Measurements from ENCODE around the gene TMOD2.

Gene TMOD2

DNA sequence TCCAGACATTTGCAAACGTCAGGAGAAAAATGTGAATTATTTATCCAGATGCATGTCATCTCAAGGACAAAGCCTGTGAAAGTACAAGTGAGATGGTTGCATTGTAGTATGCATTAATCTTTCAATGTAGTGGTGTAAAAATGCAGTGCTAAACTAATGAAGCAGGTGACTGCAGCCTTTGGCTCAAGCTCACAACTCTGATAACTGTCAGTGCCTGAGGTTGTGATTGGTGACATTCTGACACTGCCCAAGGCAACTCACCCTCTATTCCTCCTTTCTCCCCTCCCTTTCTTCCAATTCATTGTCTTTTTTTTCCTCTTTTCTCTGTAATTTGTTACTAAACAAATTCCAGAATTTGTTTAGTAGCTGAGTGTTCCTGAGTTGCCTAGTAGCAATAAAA lies 58.1 kb downstream of the TMOD2 start:
- no peak for DNase-seq

DNA sequence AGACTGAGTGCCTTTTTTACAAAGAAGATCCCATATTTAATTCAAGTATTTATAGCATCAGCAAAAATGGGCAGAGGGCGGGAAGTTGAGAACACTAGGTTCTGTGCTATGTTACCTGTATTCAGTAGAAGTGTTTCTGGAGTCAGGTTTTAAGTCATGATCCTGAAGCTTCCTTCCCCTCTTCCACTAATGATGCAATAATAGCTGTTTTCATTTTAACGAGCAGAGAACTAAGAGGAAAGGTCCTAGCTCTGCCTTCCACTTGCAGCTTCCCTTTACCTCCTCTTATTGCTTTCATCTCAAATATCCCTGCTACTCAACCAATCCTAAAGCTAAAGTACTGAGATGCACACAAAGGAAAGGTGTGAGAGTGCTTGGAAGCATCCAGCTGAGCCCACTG lies 61.2 kb downstream of the TMOD2 start:
- no peak for DNase-seq

DNA sequence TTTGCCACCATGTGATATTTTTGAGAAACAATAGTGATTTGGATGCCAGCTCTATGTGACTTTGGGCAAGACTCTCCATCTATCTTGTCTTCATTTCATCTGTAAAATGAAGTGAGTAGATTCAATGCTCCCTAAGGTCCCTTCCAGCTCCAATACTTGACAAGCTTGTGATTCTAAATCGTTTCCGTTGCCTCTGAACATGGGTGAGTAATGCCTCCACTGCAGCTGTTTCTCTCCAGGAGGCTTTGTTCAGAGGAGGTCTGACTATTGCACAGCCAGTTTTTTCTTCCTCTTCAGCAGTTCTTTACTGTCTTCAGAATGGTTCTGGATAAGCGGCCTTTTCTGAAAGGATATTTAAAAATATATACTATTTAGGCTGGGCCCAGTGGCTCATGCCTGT lies 63.2 kb downstream of the TMOD2 start:
- DNase-seq, result no peak

DNA sequence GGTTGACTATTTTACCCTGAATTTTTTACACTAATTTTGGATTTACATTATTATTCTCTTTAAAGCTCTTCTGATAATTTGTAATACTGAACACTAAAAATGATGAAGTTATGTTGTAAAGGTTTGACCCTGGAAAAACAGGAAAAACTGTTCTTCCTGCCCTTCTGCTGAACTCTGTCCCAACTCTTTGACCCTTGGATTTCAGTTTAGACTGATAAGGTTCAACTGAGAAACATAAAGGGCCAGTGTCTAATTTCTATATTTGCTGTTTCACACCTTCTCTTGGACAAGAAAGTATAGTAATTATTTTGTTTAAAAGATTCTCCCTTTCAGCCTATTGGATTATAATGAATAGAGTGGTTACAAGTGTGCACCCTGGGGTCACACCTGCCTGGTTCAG lies 65.2 kb downstream of the TMOD2 start:
- no peak for DNase-seq

DNA sequence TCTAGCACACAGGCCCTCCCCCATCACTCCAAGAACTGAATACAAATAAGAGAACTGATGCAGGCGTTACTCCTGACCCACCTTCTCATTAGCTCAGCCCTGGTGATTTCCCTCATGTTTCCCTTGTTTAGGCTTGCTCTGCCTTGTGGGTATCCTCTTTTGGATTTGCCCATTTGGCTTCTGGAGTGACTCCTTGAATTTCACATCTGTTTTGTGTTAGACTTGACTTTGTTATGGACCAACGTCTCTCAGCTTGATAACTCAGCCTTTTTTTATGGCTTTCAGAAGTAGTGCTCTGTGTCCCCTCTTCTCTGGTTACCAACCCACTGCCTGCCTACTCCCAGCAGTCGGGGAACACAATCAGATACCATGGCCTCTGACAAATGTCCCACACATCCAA lies 66.8 kb downstream of the TMOD2 start:
- DNase-seq, result no peak

DNA sequence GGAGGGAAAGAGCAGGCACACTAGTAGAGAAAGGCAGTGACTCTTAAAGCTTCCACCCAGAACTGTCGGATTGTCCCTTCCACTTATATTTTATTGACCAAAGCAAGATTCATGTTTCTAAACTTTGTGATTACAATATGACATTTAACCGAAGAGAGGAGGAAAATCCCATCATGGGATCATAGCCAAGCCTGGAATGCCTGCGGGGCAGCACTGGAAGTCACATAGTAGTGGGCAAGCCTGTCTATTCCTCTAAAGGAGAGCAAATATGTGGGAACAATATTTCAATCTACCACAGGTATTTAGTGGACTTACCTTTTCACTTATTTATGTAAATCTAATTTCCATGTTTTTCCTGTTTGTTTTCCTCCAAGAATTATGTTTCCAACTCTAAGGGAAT lies 74.3 kb downstream of the TMOD2 start:
- DNase-seq, result no peak

DNA sequence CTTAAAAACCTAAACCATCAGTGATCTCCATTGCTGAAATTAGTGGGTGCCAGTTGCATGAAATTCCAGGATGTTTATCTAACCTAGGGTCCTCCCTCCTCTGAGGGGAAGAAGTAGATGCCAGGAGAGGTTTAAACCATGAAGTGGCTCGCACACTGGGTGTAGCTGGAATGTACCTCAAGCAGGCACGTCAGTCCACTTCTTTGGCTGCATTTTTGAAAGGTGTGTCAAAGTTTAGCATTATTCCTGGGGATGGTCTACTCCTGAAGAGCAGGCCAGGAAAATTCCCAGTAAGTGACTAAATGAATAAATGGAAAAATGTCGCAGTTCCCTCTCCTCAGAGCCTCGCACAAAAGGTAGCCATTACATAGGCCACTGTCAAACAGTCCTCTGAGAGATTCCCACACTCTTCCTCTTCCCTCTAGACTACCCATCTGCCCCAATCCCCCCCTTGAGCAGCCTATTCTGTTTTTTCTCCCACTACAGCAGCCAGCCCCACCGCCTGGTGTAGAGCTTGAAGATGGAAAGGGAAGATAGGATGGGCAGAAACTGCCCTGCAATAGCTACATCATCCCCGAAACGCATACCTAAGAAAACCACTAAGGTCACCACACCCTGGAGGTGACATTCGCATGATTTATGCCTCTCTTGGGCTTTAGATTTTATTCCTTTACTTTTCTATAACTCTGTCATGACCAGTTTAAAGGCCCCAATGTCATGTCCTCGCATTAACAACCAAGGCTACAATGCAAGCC lies 77.4 kb downstream of the TMOD2 start:
- DNase-seq, result no peak

DNA sequence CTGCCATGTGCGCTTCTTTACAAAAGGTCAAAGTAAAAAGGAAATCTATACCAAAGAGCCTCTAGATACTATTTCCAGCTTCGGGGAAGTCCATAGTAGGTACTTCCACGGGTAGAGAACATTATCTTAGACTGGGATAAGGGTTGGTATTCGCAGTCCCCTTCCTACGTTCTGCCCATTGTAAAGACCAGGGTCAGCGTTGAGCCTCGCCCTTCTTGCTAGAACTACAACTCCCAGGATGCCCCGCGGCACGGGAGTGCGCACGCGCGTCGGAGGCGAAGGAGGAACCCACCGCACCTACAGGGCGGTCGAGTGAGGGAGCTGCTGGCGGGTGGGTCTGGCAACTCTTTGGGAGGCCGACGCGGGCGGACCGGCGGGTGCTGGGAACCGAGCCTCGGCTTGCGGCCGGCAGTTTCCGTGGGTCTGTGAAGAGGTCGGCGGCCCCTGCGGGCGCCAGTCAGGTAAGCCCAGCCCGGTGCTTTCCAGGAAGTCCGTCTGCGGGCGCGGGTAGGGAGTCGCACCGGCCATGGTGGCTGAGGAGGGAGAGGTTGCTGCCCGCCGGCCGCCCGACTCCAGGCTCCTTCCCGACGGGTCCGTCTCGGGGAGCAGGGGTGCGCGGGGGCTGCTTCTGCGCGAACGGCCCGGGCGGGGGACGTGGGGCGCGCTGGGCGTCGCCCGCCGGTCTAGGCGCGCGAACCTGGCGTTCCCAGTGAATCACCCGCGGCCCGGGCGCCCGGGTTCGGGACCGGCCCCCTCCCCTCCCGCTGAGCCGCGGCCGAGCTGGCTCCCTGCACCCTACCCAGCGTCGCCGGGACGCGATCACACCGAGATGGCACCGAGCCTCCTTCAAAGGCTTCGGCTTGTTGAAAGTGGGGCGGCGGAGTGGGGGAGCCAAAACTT lies 78.2 kb downstream of the TMOD2 start, which contains the start of gene TMOD3:
Gene TMOD3, plus strand, starts transcription at position 278 of the 900 bp plus-strand sequence. CDS start 33,232 bp downstream, outside the sequence.
- DNase-seq, result peak; percentile 29 to 94 (median 84)

DNA sequence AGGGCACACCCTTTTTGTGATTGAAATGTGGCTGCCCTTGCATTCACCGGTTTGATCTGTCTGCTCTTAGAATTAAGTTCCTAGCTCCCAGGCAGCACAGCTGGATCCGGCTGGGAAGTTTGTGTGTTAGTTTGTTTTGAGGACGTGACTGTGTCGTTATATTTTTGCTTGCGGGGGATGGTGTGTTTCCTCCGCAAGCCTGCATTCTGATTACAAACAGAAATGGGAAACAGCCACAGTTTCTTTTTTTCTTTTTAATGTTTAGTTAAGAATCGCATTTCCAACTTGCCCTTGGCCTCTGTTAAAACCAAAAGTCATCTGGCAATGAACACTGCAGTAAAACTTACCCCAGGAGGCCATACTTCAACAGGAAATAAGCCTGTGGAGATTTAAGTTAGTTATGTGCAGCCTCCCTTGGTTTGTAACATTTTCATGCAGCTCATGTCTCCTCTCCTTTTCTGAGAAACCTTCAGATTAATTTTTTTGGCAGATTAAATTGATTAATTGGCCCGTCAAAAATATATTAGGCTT lies 78.9 kb downstream of the TMOD2 start:
- peak in 3 of 56 donors; percentile 18 to 55 (median 44) for DNase-seq

DNA sequence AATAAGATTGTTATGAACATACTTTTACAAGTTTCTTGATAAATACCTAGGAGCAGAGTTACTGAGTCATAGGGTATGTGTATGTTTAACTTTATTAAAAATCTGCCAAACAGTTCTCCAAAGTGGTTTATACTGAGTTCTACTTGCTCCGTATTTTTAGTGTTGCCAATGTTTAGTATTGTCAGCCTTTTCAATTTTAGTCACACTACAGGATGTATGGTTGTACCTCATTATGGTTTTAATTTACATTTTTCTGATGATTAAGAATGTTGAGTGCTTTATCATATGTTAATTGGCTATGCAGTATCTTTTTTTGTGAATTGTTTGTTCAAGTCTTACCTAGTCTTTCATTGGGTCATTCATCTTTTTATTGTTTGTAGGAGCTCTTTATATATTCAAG lies 82.4 kb downstream of the TMOD2 start:
- DNase-seq, result no peak

DNA sequence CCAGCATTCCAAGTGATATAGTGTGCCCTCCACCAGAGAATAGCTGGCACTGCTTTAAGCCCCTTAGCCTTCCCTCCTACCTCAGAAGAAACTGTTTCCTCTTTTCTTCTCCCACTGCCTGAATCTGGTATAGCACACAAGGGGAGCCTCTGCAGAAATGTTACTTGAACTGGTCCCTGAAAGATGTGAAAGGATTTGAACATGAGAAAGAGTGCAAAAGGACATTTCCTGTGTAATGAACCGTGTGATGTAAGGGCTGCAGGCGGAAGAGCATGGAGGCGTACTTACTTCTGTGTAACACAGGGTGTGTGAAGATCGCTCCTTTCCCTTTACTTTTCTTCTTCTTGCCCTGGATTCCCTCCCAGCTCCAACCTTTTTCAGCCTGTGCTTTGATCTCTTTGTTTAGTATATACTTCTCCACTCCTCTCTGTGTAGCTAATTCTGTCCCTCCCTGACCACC lies 86.4 kb downstream of the TMOD2 start:
- no peak for DNase-seq

DNA sequence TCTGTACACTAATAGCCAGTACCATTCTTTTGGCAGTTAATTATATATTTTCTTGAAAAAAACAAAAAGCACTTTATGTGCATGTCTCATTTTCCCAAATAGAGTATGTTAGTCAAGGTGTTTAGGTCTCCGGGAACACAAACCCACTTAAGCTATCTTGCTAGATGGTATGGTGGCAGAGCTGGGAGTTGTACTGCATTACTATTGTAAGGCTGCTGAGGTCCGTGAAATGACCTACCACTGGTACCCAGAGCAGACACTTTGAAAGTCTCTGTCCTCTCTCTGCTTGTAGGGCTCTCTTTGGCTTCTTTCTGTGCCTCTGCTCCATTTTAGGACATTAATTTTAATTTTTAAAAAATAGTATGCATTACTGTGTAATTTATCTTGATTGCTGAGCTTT lies 86.9 kb downstream of the TMOD2 start:
- DNase-seq, result no peak

DNA sequence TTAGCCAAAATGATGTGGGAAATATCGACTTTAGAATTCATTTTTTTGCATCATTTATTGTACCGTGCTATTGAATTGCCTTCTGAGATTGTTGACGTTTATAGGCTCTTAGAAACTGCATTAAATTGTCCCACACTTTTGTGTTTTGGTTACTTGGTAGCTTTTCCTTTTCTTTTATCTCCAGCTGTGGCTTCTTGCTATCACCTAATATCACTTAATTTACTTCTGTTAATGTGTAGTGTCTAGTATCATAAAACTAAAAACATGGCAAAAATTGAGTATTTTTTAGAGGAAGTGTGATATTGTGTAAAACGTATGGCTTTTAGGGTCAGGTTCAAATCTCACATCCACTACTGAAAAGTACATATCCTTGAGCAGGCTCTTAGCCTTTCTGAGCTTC lies 89.3 kb downstream of the TMOD2 start:
- DNase-seq, result no peak

DNA sequence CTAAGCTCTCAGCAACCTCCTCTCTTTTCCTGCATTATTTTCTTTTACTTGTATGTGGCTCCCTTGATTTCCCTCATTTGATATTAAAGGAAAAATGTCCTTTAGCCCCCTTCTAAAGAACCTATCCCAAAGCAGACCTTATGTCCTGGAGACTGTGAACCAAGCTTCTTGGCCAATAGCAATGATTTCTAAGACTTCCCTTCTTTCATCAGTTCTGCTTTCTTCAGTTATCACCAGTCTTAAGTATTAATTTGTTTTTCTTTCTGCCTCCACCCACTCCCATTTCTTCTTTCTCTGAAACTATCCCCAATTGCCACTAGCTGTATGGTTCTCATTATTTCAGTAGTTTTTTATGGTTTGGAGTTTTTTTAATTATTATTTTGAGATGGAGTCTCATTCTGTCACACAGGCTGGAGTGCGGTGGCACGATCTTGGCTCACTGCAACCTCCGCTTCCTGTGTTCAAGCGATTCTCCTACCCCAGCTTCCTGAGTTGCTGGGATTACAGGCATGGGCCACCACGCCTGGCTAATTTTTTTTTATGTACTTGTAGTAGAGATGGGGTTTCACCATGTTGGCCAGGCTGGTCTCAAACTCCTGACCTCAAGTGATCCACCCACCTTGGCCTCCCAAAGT lies 90.1 kb downstream of the TMOD2 start:
- no peak for DNase-seq

DNA sequence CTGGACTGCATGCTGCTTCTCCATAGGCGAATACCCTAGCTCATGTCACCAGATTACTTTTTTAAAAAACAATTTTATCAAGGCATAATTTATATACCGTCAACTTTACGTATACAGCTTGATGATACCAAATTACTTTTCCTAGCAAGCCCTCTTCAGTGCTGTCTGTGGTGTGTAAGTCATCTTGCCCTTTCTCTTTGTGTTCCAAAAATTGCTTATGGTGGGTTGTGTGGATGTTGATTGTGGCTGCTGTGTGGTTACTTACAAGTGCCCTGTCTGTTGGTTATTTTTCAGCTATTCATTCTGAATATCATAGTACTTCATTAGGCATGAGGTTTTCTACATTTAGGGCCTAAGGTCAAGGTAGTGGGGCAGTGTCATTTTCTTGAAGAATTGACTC lies 90.9 kb downstream of the TMOD2 start:
- no peak for DNase-seq

DNA sequence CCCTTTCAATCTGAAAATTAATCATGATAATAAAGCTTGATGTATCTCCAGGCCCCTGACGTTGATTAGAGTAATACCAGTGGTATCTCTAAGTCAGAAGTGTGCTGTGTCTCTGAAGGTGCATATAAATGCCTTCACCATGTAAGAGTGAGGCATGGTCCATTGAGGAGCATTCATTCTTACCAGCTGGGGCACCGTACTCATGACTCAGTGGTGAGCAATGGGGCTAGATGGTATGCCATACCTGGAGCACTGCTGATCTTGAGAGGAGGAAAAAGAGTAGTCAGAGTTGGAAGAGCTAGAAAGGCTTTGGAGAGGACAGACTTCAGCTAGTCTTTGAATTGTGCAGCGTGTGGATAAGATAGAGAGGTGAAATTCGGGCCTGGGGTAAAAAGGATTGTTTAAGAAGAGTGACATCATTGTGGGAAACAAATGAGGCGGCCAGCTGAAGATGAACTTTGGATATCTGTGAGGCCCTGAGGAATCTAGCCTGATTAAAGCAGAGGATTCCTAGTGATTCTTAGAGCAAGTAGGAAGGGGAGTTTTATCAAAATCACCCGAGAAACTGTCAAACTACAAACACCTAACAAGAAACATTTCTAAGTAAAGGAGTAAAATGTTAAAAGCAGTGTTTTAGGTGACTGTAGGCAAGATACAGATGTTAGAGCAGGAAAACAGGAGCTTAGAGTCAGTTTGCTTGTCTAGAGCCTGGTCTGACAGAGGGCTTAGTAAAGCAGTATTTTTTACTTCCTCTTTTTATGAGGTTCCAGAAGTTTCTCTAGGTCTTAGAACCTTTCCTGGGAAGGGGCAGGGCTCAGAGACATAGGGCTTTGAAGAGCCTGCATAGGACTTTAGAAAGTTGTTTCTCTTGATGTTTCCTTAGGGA lies 91.7 kb downstream of the TMOD2 start:
- DNase-seq, result no peak

DNA sequence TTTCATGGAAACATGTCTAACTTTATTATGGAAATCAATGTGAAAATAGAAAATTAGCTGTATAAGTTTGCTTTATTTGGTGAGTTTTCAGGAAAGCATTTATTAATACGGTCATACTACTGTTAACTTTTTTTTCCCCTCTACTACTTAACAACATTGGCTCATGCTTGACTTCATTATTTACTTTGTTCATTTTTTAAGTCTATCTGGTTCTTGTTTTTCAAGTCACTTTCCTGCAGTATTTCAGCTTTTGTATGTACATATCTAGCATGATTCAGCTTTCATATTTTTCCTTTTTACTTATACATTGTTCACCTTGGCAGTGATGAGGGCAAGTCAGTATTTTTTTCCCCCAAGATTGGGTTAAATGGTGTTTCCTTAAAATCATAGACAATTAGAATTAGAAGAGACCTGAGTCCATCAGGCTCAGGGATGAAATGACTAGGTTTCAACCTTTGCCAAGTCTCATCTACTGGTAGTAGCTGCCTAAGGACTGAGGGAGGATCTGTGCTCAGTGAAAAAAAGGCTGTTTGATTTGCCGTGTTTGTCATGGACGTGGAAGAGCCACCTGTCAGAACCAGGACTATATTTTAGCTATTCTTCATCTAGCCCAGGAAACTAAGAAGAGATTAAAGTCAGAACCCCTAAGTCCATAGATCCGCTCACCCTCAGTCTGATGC lies 93.5 kb downstream of the TMOD2 start:
- no peak for DNase-seq

DNA sequence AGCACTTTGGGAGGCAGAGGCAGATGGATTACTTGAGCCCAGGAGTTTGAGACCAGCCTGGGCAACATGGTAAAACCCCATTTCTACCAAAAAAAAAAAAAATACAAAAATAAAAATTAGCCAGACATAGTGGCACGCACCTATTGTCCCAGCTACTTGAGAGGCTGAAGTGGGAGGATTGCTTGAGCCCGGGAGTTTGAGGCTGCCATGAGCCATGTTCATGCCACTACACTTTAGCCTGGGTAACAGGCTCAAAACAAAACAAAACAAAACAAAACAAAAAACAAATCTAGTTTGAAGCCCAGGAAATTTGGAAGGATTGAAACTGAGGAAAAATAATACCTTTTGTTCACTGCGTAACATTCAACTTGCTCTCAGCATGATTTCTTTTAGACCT lies 94.7 kb downstream of the TMOD2 start:
- DNase-seq, result no peak

DNA sequence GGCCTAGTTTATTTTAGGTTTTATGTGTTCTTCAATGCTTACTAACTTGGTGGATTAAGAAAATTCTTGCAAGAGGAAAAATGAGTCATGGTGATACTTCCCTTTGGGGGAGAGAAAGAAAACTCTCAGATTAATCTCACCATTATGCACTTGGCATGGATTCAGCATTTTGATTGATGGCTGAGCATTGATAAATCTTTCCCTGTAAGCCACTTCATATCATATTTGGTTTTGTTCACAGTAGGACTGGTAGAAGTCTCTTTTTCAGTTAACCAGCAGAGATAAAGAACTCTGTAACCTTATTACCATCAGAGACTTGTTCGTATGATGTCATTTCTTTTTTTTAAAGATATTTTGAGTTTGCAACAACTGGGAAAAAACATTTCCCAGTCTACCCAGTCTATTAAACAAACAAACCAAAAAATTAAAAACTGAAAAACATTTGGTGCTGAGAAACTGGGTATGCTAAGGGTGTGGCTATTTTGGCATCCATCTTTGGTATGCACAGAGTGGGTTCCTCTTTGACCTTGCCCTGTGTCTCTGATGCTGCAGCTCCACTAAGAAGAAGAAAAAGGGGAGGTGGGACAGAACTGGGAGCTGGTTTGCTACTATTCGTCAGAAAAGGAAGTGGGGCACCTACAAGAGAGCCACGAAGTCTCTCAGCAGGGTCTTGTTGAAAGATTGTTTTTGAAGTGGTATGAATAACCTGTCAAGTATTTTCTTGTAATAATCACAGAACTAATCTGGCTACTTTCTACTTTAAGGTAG lies 95.2 kb downstream of the TMOD2 start:
- no peak for DNase-seq
